ENCODE measurements around the gene DIPK1B. TPM values are rescaled to one million over a fixed set of nuclear protein-coding genes. Genes with fewer than 3 reads are reported as not detected.
A peak's percentile ranks its signal among the peaks of the same experiment; 100 is the strongest.

The DIPK1B gene
- total and polyA plus RNA-seq, 8 donors = 4.3 to 32.3 (median 6.5) TPM

DNA sequence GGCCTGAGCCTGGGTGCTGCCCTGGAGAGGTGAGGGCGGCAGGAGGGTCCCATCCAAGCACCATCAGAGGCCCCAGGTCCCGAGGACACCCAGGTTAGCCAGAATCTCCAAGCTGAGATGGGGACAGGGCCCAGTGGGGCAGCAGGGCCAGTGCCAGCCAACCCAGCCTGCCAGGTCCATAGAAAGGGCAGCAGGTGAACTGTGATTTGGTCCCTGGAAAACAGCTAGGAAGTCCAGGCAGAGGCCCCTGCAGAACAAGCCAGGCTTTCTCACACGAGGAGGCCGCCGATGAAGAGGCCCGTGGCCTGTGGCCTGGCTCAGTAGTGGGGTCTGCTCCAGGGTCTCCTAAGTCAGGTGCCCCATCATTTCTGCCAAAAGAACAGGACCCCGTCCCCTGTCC, 27.2 kb upstream of the DIPK1B start:
- peak in 3 of 6 donors; percentile 28 to 41 (median 28) for DNase-seq
- no peaks in the 10 kb centered on the region for H3K27me3 ChIP-seq
- ATAC-seq = no peak
- intact Hi-C loops (cut with DNase I) = no loop called here
- H3K27ac ChIP-seq = peak overlapping the region in 1 of 4 donors; percentile 5
- peaks cover 23 to 44% (median 34%) of the 10 kb centered on the region in 3 donors for H3K4me1 ChIP-seq
- H3K9me3 ChIP-seq = no peaks in the 10 kb centered on the region
- 47 to 55% methylated on average over 7 of the region's 7 CpGs for WGBS, 2 donors
- H3K36me3 ChIP-seq = no peaks in the 10 kb centered on the region
- FAIRE-seq = no peak
- peak overlapping the region; percentile 10 to 97 (median 82) for H3K4me3 ChIP-seq
- TF ChIP-seq, protein P1, sequence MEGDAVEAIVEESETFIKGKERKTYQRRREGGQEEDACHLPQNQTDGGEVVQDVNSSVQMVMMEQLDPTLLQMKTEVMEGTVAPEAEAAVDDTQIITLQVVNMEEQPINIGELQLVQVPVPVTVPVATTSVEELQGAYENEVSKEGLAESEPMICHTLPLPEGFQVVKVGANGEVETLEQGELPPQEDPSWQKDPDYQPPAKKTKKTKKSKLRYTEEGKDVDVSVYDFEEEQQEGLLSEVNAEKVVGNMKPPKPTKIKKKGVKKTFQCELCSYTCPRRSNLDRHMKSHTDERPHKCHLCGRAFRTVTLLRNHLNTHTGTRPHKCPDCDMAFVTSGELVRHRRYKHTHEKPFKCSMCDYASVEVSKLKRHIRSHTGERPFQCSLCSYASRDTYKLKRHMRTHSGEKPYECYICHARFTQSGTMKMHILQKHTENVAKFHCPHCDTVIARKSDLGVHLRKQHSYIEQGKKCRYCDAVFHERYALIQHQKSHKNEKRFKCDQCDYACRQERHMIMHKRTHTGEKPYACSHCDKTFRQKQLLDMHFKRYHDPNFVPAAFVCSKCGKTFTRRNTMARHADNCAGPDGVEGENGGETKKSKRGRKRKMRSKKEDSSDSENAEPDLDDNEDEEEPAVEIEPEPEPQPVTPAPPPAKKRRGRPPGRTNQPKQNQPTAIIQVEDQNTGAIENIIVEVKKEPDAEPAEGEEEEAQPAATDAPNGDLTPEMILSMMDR (IDR thresholded peaks at IDR 0.05) = no peak

DNA sequence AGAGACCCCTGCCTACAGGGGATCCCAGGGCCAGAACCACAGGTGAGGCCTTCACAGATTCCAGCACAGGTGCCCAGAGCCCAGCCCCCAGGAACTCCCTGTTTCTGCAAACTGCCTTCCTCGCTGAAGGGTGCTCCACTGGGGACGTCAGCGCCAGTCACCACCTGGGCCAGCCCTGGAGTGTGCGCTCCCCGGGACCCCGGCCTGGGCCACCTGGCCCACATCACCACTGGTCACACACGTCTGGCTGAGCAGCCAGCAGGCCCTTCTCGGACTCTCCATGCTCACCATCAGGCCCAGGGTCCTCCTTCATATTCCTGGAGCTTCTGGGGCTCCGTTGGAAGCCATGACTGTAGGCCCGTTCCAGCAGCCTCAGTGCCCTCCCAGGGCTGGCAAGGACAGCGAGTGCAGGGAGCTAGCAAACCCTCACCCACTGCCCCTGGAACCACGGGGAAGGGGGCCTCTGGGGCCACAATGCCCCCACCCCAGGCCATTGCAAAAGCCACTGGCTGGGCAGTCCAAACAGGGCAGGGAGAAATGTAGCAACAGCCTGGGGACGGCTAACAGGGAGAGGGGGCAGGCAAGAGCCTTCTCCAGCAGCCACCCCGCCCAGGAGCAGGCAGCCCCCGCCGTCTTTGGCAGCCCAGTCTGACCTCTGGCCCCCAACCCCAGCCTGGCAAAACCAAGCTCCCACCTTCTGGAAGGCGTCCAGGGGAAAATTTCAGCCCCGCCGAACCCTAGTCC, 26.4 kb upstream of the DIPK1B start:
- TF ChIP-seq, protein P1 (IDR thresholded peaks at IDR 0.05) = no peak
- peak overlapping the region; percentile 70 to 97 (median 92) for H3K4me3 ChIP-seq
- WGBS, 2 donors = 12 to 18% methylated on average over 19 of the region's 19 CpGs
- FAIRE-seq (no peak), ATAC-seq (peak in 1 of 4 donors; percentile 5), DNase-seq (peak in 4 of 6 donors; percentile 55 to 87 (median 65))
- H3K27me3 ChIP-seq = no peaks in the 10 kb centered on the region
- H3K9me3 ChIP-seq = no peaks in the 10 kb centered on the region
- peaks cover 30 to 51% (median 40%) of the 10 kb centered on the region in 3 donors for H3K4me1 ChIP-seq
- H3K36me3 ChIP-seq = no peaks in the 10 kb centered on the region
- intact Hi-C loops (cut with DNase I) = no loop called here
- peak overlapping the region; percentile 80 to 95 (median 88) for H3K27ac ChIP-seq

DNA sequence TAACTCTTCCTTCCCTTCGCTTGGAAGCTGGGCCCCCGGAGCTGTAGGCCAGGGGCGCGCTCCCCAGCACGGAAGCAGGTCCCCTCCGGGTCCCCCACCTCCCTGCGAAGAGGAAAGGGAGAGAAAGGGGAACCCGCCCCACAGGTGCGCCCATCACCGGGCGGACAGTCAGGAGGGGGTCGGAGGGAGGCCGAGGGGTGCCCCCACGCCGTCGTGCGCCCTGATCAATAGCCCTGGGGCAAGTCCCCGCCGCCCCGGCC, 25.9 kb upstream of the DIPK1B start:
- DNase-seq = no peak
- H3K4me3 ChIP-seq = peak overlapping the region; percentile 70 to 97 (median 92)
- peak overlapping the region; percentile 80 to 95 (median 88) for H3K27ac ChIP-seq
- no peaks in the 10 kb centered on the region for H3K36me3 ChIP-seq
- intact Hi-C loops (cut with DNase I) = no loop called here
- H3K27me3 ChIP-seq = no peaks in the 10 kb centered on the region
- 1 to 6% methylated on average over 8 to 20 of the region's 20 CpGs for WGBS, 2 donors
- peaks cover 35 to 57% (median 45%) of the 10 kb centered on the region in 3 donors for H3K4me1 ChIP-seq
- no peak for FAIRE-seq
- ATAC-seq = no peak
- TF ChIP-seq, protein P1 (IDR thresholded peaks at IDR 0.05) = no peak
- no peaks in the 10 kb centered on the region for H3K9me3 ChIP-seq

DNA sequence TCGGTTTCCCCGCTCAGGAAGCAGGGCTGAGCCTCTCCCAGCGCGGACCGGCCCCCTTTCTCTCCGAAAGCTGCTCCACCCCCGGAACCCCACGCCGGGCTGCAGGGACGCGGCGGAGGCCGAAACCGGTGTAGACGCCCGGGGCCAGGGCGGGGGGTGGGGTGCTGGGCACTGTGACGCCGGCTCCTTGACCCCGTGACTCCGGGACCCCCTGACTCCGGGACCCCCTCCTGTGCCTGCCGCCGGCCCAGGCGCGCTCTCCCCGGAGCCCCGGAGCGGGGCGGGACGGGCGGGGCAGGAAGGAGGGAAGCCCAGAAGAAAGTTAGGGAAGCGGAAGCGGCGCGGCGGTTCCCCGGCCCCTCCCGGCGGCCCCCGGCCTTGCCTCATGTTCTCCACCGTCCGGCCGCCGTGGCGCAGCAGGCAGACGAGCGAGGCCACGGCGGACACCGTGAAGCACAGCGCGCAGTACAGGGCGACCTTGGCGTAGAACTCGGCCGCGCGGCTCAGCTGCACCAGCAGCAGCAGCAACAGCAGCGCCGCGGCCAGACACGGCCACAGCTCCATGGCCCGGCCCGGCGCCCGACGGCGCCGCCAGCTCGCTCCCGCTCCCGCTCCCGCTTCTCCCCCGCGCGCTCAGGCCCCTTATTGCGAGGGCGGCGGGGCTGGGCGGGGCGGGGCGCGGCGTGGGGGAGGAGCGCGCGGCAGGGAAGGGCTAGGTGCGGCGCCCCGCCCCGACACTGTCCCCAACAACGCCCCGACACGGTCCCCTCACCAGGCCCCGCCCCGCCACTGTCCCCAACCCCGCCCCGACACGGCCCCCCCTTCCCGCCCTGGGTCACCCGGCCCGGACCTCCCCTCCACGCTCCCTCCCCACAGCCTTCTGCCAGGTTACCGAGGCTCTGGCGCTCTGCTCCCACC, 25.3 kb upstream of the DIPK1B start, which contains the start of gene AGPAT2:
Gene AGPAT2 (minus strand): TSS at position 664 of the 918 bp plus-strand sequence. CDS start 100 bp downstream, at position 564.
- Histone ChIP-seq H3K27ac (peak within 1 kb of the TSS; percentile 80 to 95 (median 88)), H3K9me3 (no peaks in the 10 kb centered on the region), H3K27me3 (no peaks in the 10 kb centered on the region), H3K36me3 (no peaks in the 10 kb centered on the region), H3K4me3 (peak within 1 kb of the TSS; percentile 70 to 97 (median 92)), H3K4me1 (peaks cover 35 to 59% (median 49%) of the 10 kb centered on the region in 3 donors)
- 0% methylated on average over 38 to 103 of the region's 106 CpGs for WGBS, 2 donors
- intact Hi-C loops (cut with DNase I) = no loop called here
- ATAC-seq (peak; percentile 67 to 81 (median 76)), DNase-seq (peak; percentile 88 to 95 (median 93)), FAIRE-seq (no peak)
- TF ChIP-seq, protein P1 (IDR thresholded peaks at IDR 0.05) = no peak

Data from pancreas (tissue), 10 donors.